H9 (cell line): Measurements from ENCODE around the gene ANKRD2. TPM values are rescaled to one million over a fixed set of nuclear protein-coding genes. Genes with fewer than 3 reads are reported as not detected.

ENCODE experiments used
- DNase-seq: peaks from one replicate; pipeline ENCODE4 v3.0.0-alpha.2; 2017
- H2AFZ ChIP-seq: one replicate; pipeline ENCODE4 v1.6.1; 2013; ENCODE audit warnings: mild to moderate bottlenecking, low read length, control low read depth, moderate library complexity
- H2AK5ac ChIP-seq: 2 replicates; pipeline ENCODE4 v1.6.1; 2013; ENCODE audit warnings: low read length, control low read depth, mixed read lengths; ENCODE audit not compliant: insufficient read length
- H2BK120ac ChIP-seq: one replicate; pipeline ENCODE4 v1.6.1; 2013; ENCODE audit warnings: low read depth, mild to moderate bottlenecking, low read length, control low read depth, inconsistent platforms; ENCODE audit not compliant: poor library complexity, severe bottlenecking
- H2BK12ac ChIP-seq: 2 replicates; pipeline ENCODE4 v1.6.1; 2013; ENCODE audit warnings: low read length, control low read depth, mixed read lengths, low read depth; ENCODE audit not compliant: insufficient read length
- H2BK15ac ChIP-seq: 2 replicates; pipeline ENCODE4 v1.6.1; 2013; ENCODE audit warnings: low read depth, low read length, control low read depth
- H2BK20ac ChIP-seq: one replicate; pipeline ENCODE4 v1.6.1; 2013; ENCODE audit warnings: low read depth, mild to moderate bottlenecking, low read length, control low read depth, inconsistent platforms; ENCODE audit not compliant: poor library complexity, severe bottlenecking
- H2BK5ac ChIP-seq: 2 replicates; pipeline ENCODE4 v1.6.1; 2013; ENCODE audit warnings: low read length, control low read depth, mixed read lengths; ENCODE audit not compliant: insufficient read length
- H3K14ac ChIP-seq: 2 replicates; pipeline ENCODE4 v1.6.1; 2013; ENCODE audit warnings: low read length, control low read depth; ENCODE audit not compliant: insufficient read depth
- H3K18ac ChIP-seq: 2 replicates; pipeline ENCODE4 v1.6.1; 2013; ENCODE audit warnings: low read depth, mild to moderate bottlenecking, mixed read lengths, low read length, control low read depth; ENCODE audit not compliant: insufficient read length
- H3K23ac ChIP-seq: 2 replicates; pipeline ENCODE4 v1.6.1; 2013; ENCODE audit warnings: low read length, control low read depth, mixed read lengths, low read depth; ENCODE audit not compliant: insufficient read length
- H3K23me2 ChIP-seq: 2 replicates; pipeline ENCODE4 v1.6.1; 2013; ENCODE audit warnings: low read depth, mild to moderate bottlenecking, mixed read lengths, low read length, control low read depth; ENCODE audit not compliant: insufficient read length, poor library complexity, severe bottlenecking
- H3K27ac ChIP-seq: 2 replicates; pipeline ENCODE4 v1.5.1; 2013; ENCODE audit warnings: low read length, control low read depth, mixed read lengths, low read depth; ENCODE audit not compliant: insufficient read length
- H3K27me3 ChIP-seq: 2 replicates; pipeline ENCODE4 v1.6.1; 2013; ENCODE audit warnings: low read length, control low read depth, inconsistent platforms; ENCODE audit not compliant: insufficient read depth
- H3K4ac ChIP-seq: 2 replicates; pipeline ENCODE4 v1.6.1; 2013; ENCODE audit warnings: low read depth, mild to moderate bottlenecking, control low read depth, inconsistent platforms, low read length, moderate library complexity
- H3K4me1 ChIP-seq: 2 replicates; pipeline ENCODE4 v1.6.1; 2013; ENCODE audit warnings: low read length, control low read depth, inconsistent platforms; ENCODE audit not compliant: insufficient read depth
- H3K4me2 ChIP-seq: 2 replicates; pipeline ENCODE4 v1.6.1; 2013; ENCODE audit warnings: low read length, control low read depth, mixed read lengths; ENCODE audit not compliant: insufficient read length, insufficient read depth
- H3K56ac ChIP-seq: 2 replicates; pipeline ENCODE4 v1.6.1; 2013; ENCODE audit warnings: low read depth, mild to moderate bottlenecking, mixed read lengths, low read length, control low read depth; ENCODE audit not compliant: insufficient read length
- H3K79me1 ChIP-seq: 2 replicates; pipeline ENCODE4 v1.6.1; 2013; ENCODE audit warnings: low read depth, mild to moderate bottlenecking, moderate library complexity, low read length, control low read depth, inconsistent platforms; ENCODE audit not compliant: insufficient read depth, poor library complexity, severe bottlenecking
- H3K79me2 ChIP-seq: 2 replicates; pipeline ENCODE4 v1.6.1; 2013; ENCODE audit warnings: low read length, control low read depth, inconsistent platforms; ENCODE audit not compliant: insufficient read depth
- H3K9ac ChIP-seq: 2 replicates; pipeline ENCODE4 v1.6.1; 2013; ENCODE audit warnings: low read length, control low read depth, mixed read lengths; ENCODE audit not compliant: insufficient read length; ENCODE audit errors: extremely low read depth
- H3K9me3 ChIP-seq: one replicate; pipeline ENCODE4 v1.6.1; 2013; ENCODE audit warnings: low read depth, low read length, inconsistent platforms; ENCODE audit not compliant: control insufficient read depth
- H3T11ph ChIP-seq: one replicate; pipeline ENCODE4 v1.6.1; 2013; ENCODE audit warnings: mild to moderate bottlenecking, low read length, control low read depth, inconsistent platforms
- H4K20me1 ChIP-seq: one replicate; pipeline ENCODE4 v1.6.1; 2013; ENCODE audit not compliant: control insufficient read depth, insufficient read length, insufficient read depth
- H4K5ac ChIP-seq: 2 replicates; pipeline ENCODE4 v1.6.1; 2013; ENCODE audit warnings: low read depth, mild to moderate bottlenecking, mixed read lengths, low read length, control low read depth; ENCODE audit not compliant: insufficient read length
- H4K8ac ChIP-seq: replicated peaks from 2 replicates; pipeline ENCODE4 v1.6.1; 2013; ENCODE audit warnings: low read length, control low read depth, mixed read lengths, low read depth; ENCODE audit not compliant: insufficient read length
- H4K91ac ChIP-seq: 2 replicates; pipeline ENCODE4 v1.6.1; 2013; ENCODE audit warnings: low read depth, mild to moderate bottlenecking, moderate library complexity, mixed read lengths, low read length, control low read depth; ENCODE audit not compliant: insufficient read length
- H3K27ac Mint-ChIP-seq, 3 experiments: 2 replicates in 2 of 3; 3 replicates in 1 of 3; pipeline ENCODE4 v1.8.0; 2020 to 2021; ENCODE audit warnings: mixed read lengths in 3 of 3, mild to moderate bottlenecking in 1 of 3, moderate library complexity in 1 of 3
- H3K27me3 Mint-ChIP-seq: 2 replicates; pipeline ENCODE4 v1.8.0; 2021; ENCODE audit warnings: low read depth, mild to moderate bottlenecking, moderate library complexity, mixed read lengths
- H3K36me3 Mint-ChIP-seq, 3 experiments: 2 replicates in 2 of 3; 3 replicates in 1 of 3; pipeline ENCODE4 v1.8.0; 2020 to 2021; ENCODE audit warnings: low read depth in 3 of 3, mixed read lengths in 3 of 3; ENCODE audit not compliant: insufficient read depth in 1 of 3
- H3K4me1 Mint-ChIP-seq, 2 experiments: 2 replicates each; pipeline ENCODE4 v1.8.0; 2020; ENCODE audit warnings: mixed read lengths in 2 of 2
- H3K4me3 Mint-ChIP-seq, 2 experiments: 2 replicates in 1 of 2; 3 replicates in 1 of 2; pipeline ENCODE4 v1.8.0; 2020 to 2021; ENCODE audit warnings: mild to moderate bottlenecking in 2 of 2, mixed read lengths in 2 of 2, moderate library complexity in 1 of 2
- H3K9me3 Mint-ChIP-seq, 2 experiments: 2 replicates in 1 of 2; 3 replicates in 1 of 2; pipeline ENCODE4 v1.8.0; 2020; ENCODE audit warnings: mild to moderate bottlenecking in 2 of 2, mixed read lengths in 2 of 2, moderate library complexity in 1 of 2
- CTCF ChIP-seq: fragments of 200-600 bp; sonication (generic); conservative IDR thresholded peaks from 3 replicates; pipeline ENCODE4 v1.8.0; 2021; ENCODE audit warnings: antibody characterized with exemption, mild to moderate bottlenecking
- WGBS: extraction: QIAGEN DNeasy Blood & Tissue Kit; methylation state at CpG from one replicate; pipeline ENCODE4 v1.1.7; 2013; ENCODE audit warnings: missing lambda C conversion rate, low lambda C conversion rate, mixed read lengths; ENCODE audit not compliant: insufficient read length; ENCODE audit errors: extremely low coverage; 5-methylcytosine and 5-hydroxymethylcytosine counted together
- total RNA-seq: library from RNA; stranded (reverse); gene quantifications from 2 replicates; pipeline ENCODE4 v1.2.1, GENCODE V29; 2021

ANKRD2 gene
- total RNA-seq, 1 experiment from 2014 or later: not detected

- H3K9ac ChIP-seq: no peak overlapping the region
- no peak overlapping the region for H2BK12ac ChIP-seq
- no peak overlapping the region for H3T11ph ChIP-seq
- H3K4me3 Mint-ChIP-seq: no peak overlapping the region
- WGBS: no CpG with 5 or more reads among the region's 4 CpGs
- no peak overlapping the region for H2AK5ac ChIP-seq
- H3K4me1 Mint-ChIP-seq: no peaks in the 10 kb centered on the region
- no peaks in the 10 kb centered on the region for H3K79me1 ChIP-seq
- H3K9me3 ChIP-seq: no peaks in the 10 kb centered on the region
- H3K14ac ChIP-seq: no peak overlapping the region
- H3K4ac ChIP-seq: no peak overlapping the region
- H2BK120ac ChIP-seq: no peak overlapping the region
- no peaks in the 10 kb centered on the region for H3K27me3 Mint-ChIP-seq
- no peak overlapping the region for H3K23ac ChIP-seq
- no peak overlapping the region for H2AFZ ChIP-seq
- no peak for TF ChIP-seq CTCF
- no peaks in the 10 kb centered on the region for H3K79me2 ChIP-seq
- no peak overlapping the region for H2BK20ac ChIP-seq
- H3K36me3 Mint-ChIP-seq: 0 out of 7 replicates have a peak, but pooled peaks cover 3 to 5% (median 4%) of the 10 kb centered on the region in 3 experiments
- no peak overlapping the region for H3K27ac Mint-ChIP-seq
- no peak overlapping the region for H2BK15ac ChIP-seq
- H2BK5ac ChIP-seq: no peak overlapping the region
- H4K91ac ChIP-seq: no peak overlapping the region
- H3K4me2 ChIP-seq: no peak overlapping the region
- H4K20me1 ChIP-seq: no peaks in the 10 kb centered on the region
- DNase-seq: no peak
- no peaks in the 10 kb centered on the region for H3K4me1 ChIP-seq
- H4K8ac ChIP-seq: no peak overlapping the region
- no peak overlapping the region for H4K5ac ChIP-seq
- no peak overlapping the region for H3K27ac ChIP-seq
- H3K27me3 ChIP-seq: no peaks in the 10 kb centered on the region
- H3K18ac ChIP-seq: no peak overlapping the region
- no peak overlapping the region for H3K56ac ChIP-seq
- H3K23me2 ChIP-seq: no peaks in the 10 kb centered on the region
- no peaks in the 10 kb centered on the region for H3K9me3 Mint-ChIP-seq
Measured at GRCh38 chr10:97618733-97619132, 46.2 kb downstream of the ANKRD2 start.
